ENCODE measurements around the gene CARMIL1.

Gene CARMIL1

GRCh38 chr6:25485821-25486534 is 206.8 kb downstream of the CARMIL1 start:
- DNase-seq = no peak

- DNase-seq = no peak
These were observed 207.4 kb downstream of the CARMIL1 start for GRCh38 chr6:25486550-25486949.

- no peak for DNase-seq
These were observed 207.8 kb downstream of the CARMIL1 start for GRCh38 chr6:25487012-25487411.

GRCh38 chr6:25488156-25488555 is 209.0 kb downstream of the CARMIL1 start:
- DNase-seq = no peak

- no peak for DNase-seq
These were observed 210.2 kb downstream of the CARMIL1 start for GRCh38 chr6:25489399-25489798.

GRCh38 chr6:25490018-25490801 is 211.0 kb downstream of the CARMIL1 start:
- peak; percentile 77 for DNase-seq

GRCh38 chr6:25492951-25493350 is 213.8 kb downstream of the CARMIL1 start:
- DNase-seq = no peak

- no peak for DNase-seq
These were observed 215.3 kb downstream of the CARMIL1 start for GRCh38 chr6:25494469-25494868.

GRCh38 chr6:25497383-25498040 is 218.3 kb downstream of the CARMIL1 start:
- no peak for DNase-seq

GRCh38 chr6:25498505-25498904 is 219.3 kb downstream of the CARMIL1 start:
- no peak for DNase-seq

GRCh38 chr6:25499615-25500235 is 220.6 kb downstream of the CARMIL1 start:
- no peak for DNase-seq

GRCh38 chr6:25503686-25504085 is 224.5 kb downstream of the CARMIL1 start:
- DNase-seq = no peak

- no peak for DNase-seq
These were observed 225.5 kb downstream of the CARMIL1 start for GRCh38 chr6:25504661-25505060.

GRCh38 chr6:25506020-25506419 is 226.8 kb downstream of the CARMIL1 start:
- DNase-seq = no peak

- DNase-seq = no peak
These were observed 228.9 kb downstream of the CARMIL1 start for GRCh38 chr6:25508051-25508450.

GRCh38 chr6:25511376-25511775 is 232.2 kb downstream of the CARMIL1 start:
- no peak for DNase-seq

- DNase-seq = no peak
These were observed 233.4 kb downstream of the CARMIL1 start for GRCh38 chr6:25512560-25512959.

- DNase-seq = no peak
These were observed 240.7 kb downstream of the CARMIL1 start for GRCh38 chr6:25519856-25520255.

GRCh38 chr6:25524542-25524941 is 245.4 kb downstream of the CARMIL1 start:
- no peak for DNase-seq

GRCh38 chr6:25525078-25525477 is 245.9 kb downstream of the CARMIL1 start:
- no peak for DNase-seq

GRCh38 chr6:25534942-25535631 is 255.9 kb downstream of the CARMIL1 start:
- no peak for DNase-seq

- DNase-seq = no peak
These were observed 256.6 kb downstream of the CARMIL1 start for GRCh38 chr6:25535632-25536225.

All from activated CD4-positive, alpha-beta T cell treated with anti-CD3 and anti-CD28 coated beads for 48 hours (primary cell).